Measurements from ENCODE around the gene FOXK1. TPM values are rescaled to one million over a fixed set of nuclear protein-coding genes. Genes with fewer than 3 reads are reported as not detected.
"Not testable (repeated sequence)": the region's sequence is repeated elsewhere in the genome, so short reads cannot be mapped to it uniquely, and the experiment has no call there.

Gene FOXK1
- total and polyA plus RNA-seq, 12 donors: 3.6 to 30.6 (median 24.2) TPM

DNA sequence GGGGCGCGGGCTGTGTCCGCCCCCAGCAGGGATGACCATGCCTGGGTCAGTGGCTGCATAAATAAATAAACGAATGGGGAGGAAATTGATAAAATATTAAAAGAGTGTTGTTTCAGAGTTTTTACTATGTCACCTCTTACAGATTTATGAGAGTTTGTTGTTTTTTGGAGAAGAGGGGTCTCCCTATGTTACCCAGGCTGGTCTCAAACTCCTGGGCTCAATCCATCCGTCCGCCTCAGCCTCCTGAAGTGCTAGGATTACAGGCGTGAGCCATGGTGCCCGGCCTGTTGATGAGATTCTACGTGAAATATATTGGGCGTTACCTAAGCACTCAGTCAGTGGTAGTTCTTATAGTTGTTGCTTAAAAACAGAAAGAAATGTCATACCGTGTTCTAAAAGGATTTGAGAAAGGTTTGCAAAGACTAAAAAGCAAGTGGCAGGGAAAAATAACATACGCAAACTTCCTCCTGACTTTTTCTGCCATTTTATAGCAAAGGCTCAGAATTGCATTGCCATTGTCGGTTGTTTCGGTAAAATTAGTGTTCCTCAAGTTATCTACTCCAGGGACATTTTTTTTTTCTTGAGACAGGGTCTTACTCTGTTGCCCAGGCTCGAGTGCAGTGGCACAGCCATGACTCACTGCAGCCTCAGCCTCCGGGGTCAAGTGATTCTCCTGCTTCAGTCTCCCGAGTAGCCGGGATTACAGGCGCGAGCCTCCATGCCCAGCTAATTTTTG is 39.5 kb upstream of the FOXK1 start:
- Histone ChIP-seq H3K4me1 (peaks cover 0 to 16% (median 10%) of the 10 kb centered on the region in 9 donors), H3K9me3 (peaks cover 0 to 8% (median 0%) of the 10 kb centered on the region in 11 donors), H3K36me3 (no peaks in the 10 kb centered on the region), H3K27ac (peak overlapping the region in 9 of 10 donors; percentile 76 to 95 (median 87)), H3K4me3 (peak overlapping the region; percentile 15 to 78 (median 64)), H3K27me3 (no peaks in the 10 kb centered on the region)
- WGBS, 2 donors: 67 to 69% methylated on average over 20 of the region's 20 CpGs
- intact Hi-C loops (cut with DNase I): loop anchor here in 6 of 10 donors (2.0 to 5.0 kb wide), 4 partner anchors 35 to 112 kb away; partner anchors contain the start of gene FOXK1 (in 2 of the 6)
- DNase-seq (no peak), ATAC-seq (no peak)
- TF ChIP-seq, protein P1, sequence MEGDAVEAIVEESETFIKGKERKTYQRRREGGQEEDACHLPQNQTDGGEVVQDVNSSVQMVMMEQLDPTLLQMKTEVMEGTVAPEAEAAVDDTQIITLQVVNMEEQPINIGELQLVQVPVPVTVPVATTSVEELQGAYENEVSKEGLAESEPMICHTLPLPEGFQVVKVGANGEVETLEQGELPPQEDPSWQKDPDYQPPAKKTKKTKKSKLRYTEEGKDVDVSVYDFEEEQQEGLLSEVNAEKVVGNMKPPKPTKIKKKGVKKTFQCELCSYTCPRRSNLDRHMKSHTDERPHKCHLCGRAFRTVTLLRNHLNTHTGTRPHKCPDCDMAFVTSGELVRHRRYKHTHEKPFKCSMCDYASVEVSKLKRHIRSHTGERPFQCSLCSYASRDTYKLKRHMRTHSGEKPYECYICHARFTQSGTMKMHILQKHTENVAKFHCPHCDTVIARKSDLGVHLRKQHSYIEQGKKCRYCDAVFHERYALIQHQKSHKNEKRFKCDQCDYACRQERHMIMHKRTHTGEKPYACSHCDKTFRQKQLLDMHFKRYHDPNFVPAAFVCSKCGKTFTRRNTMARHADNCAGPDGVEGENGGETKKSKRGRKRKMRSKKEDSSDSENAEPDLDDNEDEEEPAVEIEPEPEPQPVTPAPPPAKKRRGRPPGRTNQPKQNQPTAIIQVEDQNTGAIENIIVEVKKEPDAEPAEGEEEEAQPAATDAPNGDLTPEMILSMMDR (IDR thresholded peaks at IDR 0.05): no peak

DNA sequence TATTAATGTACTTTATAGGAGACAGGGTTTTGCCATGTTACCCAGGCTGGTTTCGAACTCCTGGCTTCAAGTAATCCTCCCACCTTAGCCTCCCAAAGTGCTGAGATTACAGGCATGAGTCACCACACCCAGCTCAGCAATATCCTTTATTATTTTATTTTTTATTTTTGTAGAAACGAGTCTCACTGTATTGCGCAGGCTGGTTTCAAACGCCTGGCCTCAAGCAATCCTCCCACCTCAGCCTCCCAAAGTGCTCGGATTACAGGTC is 39.0 kb upstream of the FOXK1 start:
- not testable (repeated sequence) for H3K36me3 ChIP-seq, H3K9me3 ChIP-seq, H3K4me3 ChIP-seq, H3K27ac ChIP-seq, H3K27me3 ChIP-seq, DNase-seq, ATAC-seq
- peaks cover 0 to 16% (median 10%) of the 10 kb centered on the region in 9 donors for H3K4me1 ChIP-seq
- intact Hi-C loops (cut with DNase I): loop anchor here in 6 of 10 donors (2.0 to 5.0 kb wide), 4 partner anchors 34 to 112 kb away; partner anchors contain the start of gene FOXK1 (in 2 of the 6)
- WGBS, 2 donors: 95 to 98% methylated on average over 5 of the region's 5 CpGs

DNA sequence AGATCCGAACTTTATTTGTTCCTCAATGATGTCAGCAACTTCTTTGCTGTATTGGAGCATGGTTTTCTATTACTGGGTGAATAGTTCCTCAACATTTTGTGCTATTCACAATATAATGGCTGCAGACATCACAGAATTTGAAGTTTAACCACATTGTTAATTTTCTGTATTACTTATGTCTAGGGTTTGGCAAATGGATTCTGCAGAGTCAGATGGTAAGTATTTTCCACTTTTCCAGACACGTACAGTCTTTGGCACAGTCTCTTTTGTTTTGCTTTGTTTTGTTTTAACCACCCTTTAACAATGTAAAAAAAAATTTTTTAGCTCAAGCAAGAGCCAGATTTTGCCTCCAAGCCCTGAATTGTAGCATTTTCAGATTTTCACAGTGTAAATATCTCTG is 36.8 kb upstream of the FOXK1 start:
- H3K27me3 ChIP-seq: no peaks in the 10 kb centered on the region
- TF ChIP-seq, protein P1 (IDR thresholded peaks at IDR 0.05): no peak
- DNase-seq (no peak), ATAC-seq (no peak)
- no peaks in the 10 kb centered on the region for H3K36me3 ChIP-seq
- H3K27ac ChIP-seq: no peak overlapping the region
- 69 to 70% methylated on average over 2 of the region's 2 CpGs for WGBS, 2 donors
- peaks cover 0 to 16% (median 10%) of the 10 kb centered on the region in 9 donors for H3K4me1 ChIP-seq
- intact Hi-C loops (cut with DNase I): loop anchor here in 1 of 10 donors (5.0 kb wide), 1 partner anchor 37 kb away; the partner anchor contains the start of gene FOXK1
- no peak overlapping the region for H3K4me3 ChIP-seq
- peaks cover 0 to 12% (median 0%) of the 10 kb centered on the region in 11 donors for H3K9me3 ChIP-seq

DNA sequence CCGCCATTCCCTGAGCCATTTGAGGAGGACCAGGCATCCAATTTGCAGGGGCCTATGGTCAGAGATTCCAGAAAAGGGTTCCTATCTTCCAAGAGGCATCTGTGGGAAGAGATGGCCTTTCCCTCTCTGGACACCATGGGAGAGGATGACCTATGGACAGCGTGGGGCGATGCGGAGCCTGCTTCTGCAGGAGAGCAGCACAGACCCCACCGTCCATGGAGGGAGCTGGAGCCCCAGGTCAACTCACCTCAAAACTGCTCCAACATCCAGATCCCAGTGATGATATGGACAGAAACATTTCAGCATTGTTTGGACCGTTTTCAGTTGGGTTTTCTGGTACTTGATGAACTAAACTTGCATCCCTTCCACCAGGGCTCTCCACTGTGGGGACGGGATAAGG is 34.0 kb upstream of the FOXK1 start:
- intact Hi-C loops (cut with DNase I): loop anchor here in 1 of 10 donors (5.0 kb wide), 1 partner anchor 34 kb away; the partner anchor contains the start of gene FOXK1
- H3K4me1 ChIP-seq: peaks cover 0 to 13% (median 9%) of the 10 kb centered on the region in 9 donors
- TF ChIP-seq, protein P1 (IDR thresholded peaks at IDR 0.05): no peak

More for the DNA sequence above, 34.0 kb upstream of the FOXK1 start:
- WGBS, 2 donors: 89 to 94% methylated on average over 7 of the region's 7 CpGs
- no peaks in the 10 kb centered on the region for H3K27me3 ChIP-seq
- H3K36me3 ChIP-seq: no peaks in the 10 kb centered on the region
- H3K9me3 ChIP-seq: peaks cover 0 to 12% (median 0%) of the 10 kb centered on the region in 11 donors
- no peak overlapping the region for H3K27ac ChIP-seq
- ATAC-seq (no peak), DNase-seq (no peak)
- no peak overlapping the region for H3K4me3 ChIP-seq

Measured in heart right ventricle (tissue), 16 donors.